ENCODE results near the gene SLC28A2. TPM values are rescaled to one million over a fixed set of nuclear protein-coding genes. Genes with fewer than 3 reads are reported as not detected.

The SLC28A2 gene, protein sequence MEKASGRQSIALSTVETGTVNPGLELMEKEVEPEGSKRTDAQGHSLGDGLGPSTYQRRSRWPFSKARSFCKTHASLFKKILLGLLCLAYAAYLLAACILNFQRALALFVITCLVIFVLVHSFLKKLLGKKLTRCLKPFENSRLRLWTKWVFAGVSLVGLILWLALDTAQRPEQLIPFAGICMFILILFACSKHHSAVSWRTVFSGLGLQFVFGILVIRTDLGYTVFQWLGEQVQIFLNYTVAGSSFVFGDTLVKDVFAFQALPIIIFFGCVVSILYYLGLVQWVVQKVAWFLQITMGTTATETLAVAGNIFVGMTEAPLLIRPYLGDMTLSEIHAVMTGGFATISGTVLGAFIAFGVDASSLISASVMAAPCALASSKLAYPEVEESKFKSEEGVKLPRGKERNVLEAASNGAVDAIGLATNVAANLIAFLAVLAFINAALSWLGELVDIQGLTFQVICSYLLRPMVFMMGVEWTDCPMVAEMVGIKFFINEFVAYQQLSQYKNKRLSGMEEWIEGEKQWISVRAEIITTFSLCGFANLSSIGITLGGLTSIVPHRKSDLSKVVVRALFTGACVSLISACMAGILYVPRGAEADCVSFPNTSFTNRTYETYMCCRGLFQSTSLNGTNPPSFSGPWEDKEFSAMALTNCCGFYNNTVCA
- total RNA-seq = not detected
- polyA plus RNA-seq (2013, experiment 1 of 2) = 0.04 TPM
- polyA plus RNA-seq (2013, experiment 2 of 2) = 0.05 TPM
- total RNA-seq = 0 to 0.20 (median 0) reads per million in 172 experiments

DNA sequence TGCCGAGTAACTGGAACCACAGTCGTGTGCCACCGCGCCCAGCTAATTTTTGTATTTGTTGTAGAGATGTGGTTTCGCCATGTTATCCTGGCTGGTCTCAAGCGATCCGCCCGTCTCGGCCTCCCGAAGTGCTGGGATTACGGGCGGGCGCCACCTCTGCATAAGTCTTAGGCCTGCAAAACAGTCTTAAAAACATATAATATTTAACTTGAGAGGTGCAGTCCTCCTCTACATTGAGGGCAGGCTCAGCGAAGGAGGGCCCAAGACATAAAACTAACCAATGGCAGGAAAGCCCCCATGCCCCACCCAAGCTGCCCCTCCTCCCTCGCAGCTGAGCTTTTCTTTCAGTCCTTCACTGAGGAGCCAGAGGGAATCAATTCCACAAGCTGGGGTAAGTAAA is at the start of gene SLC28A2:
Gene SLC28A2 (plus strand): TSS at position 347 of the 400 bp plus-strand sequence. CDS start 982 bp downstream, outside the sequence.
- no peak within 1 kb of the TSS for H3K4me3 Mint-ChIP-seq
- peaks cover 19% of the 10 kb centered on the region for H3K36me3 Mint-ChIP-seq (ENCODE audit: low read depth)
- POLR2A ChIA-PET = no interaction called here
- CTCF ChIA-PET = no interaction called here
- Histone ChIP-seq H3K27ac (ENCODE audit: low read depth in 1 of 2, low read length in 2 of 2) (no peak within 1 kb of the TSS), H3K4me1 (ENCODE audit: insufficient read depth, low read length) (no peaks in the 10 kb centered on the region), H3K4me3 (ENCODE audit: low read length) (no peak within 1 kb of the TSS), H3K36me3 (ENCODE audit: insufficient read depth, low read length) (no peaks in the 10 kb centered on the region), H3K9me3 (ENCODE audit: control insufficient read depth in 1 of 2, insufficient read depth in 1 of 2, low read length in 2 of 2) (peaks cover 0 to 20% of the 10 kb centered on the region in 2 experiments), H3K27me3 (ENCODE audit: control insufficient read depth in 1 of 2, insufficient read depth in 2 of 2, low read length in 2 of 2) (no peaks in the 10 kb centered on the region)
- intact Hi-C loops (cut with DNase I, micrococcal nuclease) = no loop called here
- TF ChIP-seq, protein P1, sequence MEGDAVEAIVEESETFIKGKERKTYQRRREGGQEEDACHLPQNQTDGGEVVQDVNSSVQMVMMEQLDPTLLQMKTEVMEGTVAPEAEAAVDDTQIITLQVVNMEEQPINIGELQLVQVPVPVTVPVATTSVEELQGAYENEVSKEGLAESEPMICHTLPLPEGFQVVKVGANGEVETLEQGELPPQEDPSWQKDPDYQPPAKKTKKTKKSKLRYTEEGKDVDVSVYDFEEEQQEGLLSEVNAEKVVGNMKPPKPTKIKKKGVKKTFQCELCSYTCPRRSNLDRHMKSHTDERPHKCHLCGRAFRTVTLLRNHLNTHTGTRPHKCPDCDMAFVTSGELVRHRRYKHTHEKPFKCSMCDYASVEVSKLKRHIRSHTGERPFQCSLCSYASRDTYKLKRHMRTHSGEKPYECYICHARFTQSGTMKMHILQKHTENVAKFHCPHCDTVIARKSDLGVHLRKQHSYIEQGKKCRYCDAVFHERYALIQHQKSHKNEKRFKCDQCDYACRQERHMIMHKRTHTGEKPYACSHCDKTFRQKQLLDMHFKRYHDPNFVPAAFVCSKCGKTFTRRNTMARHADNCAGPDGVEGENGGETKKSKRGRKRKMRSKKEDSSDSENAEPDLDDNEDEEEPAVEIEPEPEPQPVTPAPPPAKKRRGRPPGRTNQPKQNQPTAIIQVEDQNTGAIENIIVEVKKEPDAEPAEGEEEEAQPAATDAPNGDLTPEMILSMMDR (IDR thresholded peaks at IDR 0.05) = no peak
- no peak for DNase-seq
- H3K4me1 Mint-ChIP-seq (ENCODE audit: low read depth) = no peaks in the 10 kb centered on the region
- no peaks in the 10 kb centered on the region for H3K9me3 Mint-ChIP-seq
- no peak for ATAC-seq (ENCODE audit: poor library complexity)
- no peak within 1 kb of the TSS for H3K27ac Mint-ChIP-seq
- H3K27me3 Mint-ChIP-seq = no peaks in the 10 kb centered on the region

DNA sequence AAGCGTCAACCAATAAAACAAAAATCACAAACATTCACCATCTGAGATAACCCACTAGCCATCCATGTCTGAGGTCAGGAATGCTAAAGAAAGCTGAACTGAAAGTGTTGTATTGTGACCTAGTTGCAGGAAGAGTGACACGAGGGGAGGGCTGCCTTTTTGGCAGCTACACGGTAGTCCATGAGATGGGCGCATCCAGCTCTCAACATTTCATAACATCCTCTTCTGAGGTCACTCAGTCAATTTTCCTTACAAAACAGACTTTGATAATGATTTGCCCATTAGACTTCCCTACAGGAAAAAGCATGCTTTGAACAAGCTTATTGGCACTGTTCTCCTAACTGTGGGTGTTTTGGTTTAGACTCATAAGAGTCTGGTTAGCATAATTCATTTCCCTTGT is 48.9 kb upstream of the SLC28A2 start:
- TF ChIP-seq, protein P1 (IDR thresholded peaks at IDR 0.05) = no peak
- ChIA-PET CTCF (interaction anchor here (3.5 kb wide), 1 partner anchor 85 kb away, joined by 13 read pairs; no protein-coding TSS in a partner anchor), POLR2A (interaction anchor here (3.4 kb wide), 1 partner anchor 199 kb away, joined by 11 read pairs; a partner anchor contains a TSS)
- no peak overlapping the region for H3K27ac ChIP-seq (ENCODE audit: low read depth in 1 of 2, low read length in 2 of 2)
- H3K36me3 ChIP-seq (ENCODE audit: insufficient read depth, low read length) = no peaks in the 10 kb centered on the region
- H3K36me3 Mint-ChIP-seq (ENCODE audit: low read depth) = no peaks in the 10 kb centered on the region
- no peaks in the 10 kb centered on the region for H3K9me3 ChIP-seq (ENCODE audit: control insufficient read depth in 1 of 2, insufficient read depth in 1 of 2, low read length in 2 of 2)
- H3K4me1 ChIP-seq (ENCODE audit: insufficient read depth, low read length) = peaks cover 33% of the 10 kb centered on the region
- H3K27ac Mint-ChIP-seq = no peak overlapping the region
- ATAC-seq (ENCODE audit: poor library complexity) (no peak), DNase-seq (no peak)
- H3K4me3 ChIP-seq (ENCODE audit: low read length) = no peak overlapping the region
- no peaks in the 10 kb centered on the region for H3K27me3 ChIP-seq (ENCODE audit: control insufficient read depth in 1 of 2, insufficient read depth in 2 of 2, low read length in 2 of 2)
- H3K27me3 Mint-ChIP-seq = peaks cover 17% of the 10 kb centered on the region
- H3K9me3 Mint-ChIP-seq = peaks cover 2% of the 10 kb centered on the region
- no peaks in the 10 kb centered on the region for H3K4me1 Mint-ChIP-seq (ENCODE audit: low read depth)
- intact Hi-C loops (cut with DNase I, micrococcal nuclease) = loop anchor here in 1 of 2 experiments (5.0 kb wide), 1 partner anchor 81 kb away; no protein-coding TSS in a partner anchor
- H3K4me3 Mint-ChIP-seq = no peak overlapping the region

DNA sequence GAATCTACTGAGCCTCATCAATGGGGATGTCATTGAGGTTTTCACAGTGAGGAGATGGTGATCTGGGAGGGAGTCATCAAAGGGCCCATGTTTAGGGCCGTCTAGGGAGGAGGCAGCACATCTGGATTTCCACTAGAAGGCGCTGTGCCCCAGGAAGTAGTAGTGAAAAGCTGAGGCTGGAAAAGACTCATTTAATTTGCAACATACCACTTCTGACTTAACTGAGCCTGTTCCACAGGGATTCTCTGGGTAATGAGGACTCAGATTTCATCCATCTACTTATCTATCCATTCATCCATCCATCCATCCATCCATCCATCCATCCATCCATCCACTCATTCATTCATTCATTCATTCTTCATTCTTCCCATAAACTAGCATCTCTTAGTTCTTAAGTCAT is 46.8 kb upstream of the SLC28A2 start:
- Mint-ChIP-seq H3K27me3 (peaks cover 10% of the 10 kb centered on the region), H3K4me1 (ENCODE audit: low read depth) (no peaks in the 10 kb centered on the region), H3K9me3 (no peaks in the 10 kb centered on the region), H3K36me3 (ENCODE audit: low read depth) (no peaks in the 10 kb centered on the region), H3K27ac (peak overlapping the region; percentile 37), H3K4me3 (peak overlapping the region; percentile 23)
- no peak overlapping the region for H3K27ac ChIP-seq (ENCODE audit: low read depth in 1 of 2, low read length in 2 of 2)
- intact Hi-C loops (cut with DNase I, micrococcal nuclease) = loop anchor here in 1 of 2 experiments (1.0 kb wide), 1 partner anchor 194 kb away; no protein-coding TSS in a partner anchor
- peak; percentile 9 for ATAC-seq (ENCODE audit: poor library complexity)
- H3K27me3 ChIP-seq (ENCODE audit: control insufficient read depth in 1 of 2, insufficient read depth in 2 of 2, low read length in 2 of 2) = no peaks in the 10 kb centered on the region
- H3K4me3 ChIP-seq (ENCODE audit: low read length) = no peak overlapping the region
- H3K36me3 ChIP-seq (ENCODE audit: insufficient read depth, low read length) = no peaks in the 10 kb centered on the region
- no peaks in the 10 kb centered on the region for H3K9me3 ChIP-seq (ENCODE audit: control insufficient read depth in 1 of 2, insufficient read depth in 1 of 2, low read length in 2 of 2)
- POLR2A ChIA-PET = interaction anchor here (1.0 to 3.4 kb wide), 4 partner anchors 17 to 197 kb away, joined by 3 to 11 read pairs (median 4); partner anchors contain the start of gene SHF
- H3K4me1 ChIP-seq (ENCODE audit: insufficient read depth, low read length) = peaks cover 18% of the 10 kb centered on the region
- TF ChIP-seq, protein P1 (IDR thresholded peaks at IDR 0.05) = peak; percentile 48
- CTCF ChIA-PET = interaction anchor here (0.6 to 3.5 kb wide), 23 partner anchors 9 to 224 kb away, joined by 3 to 15 read pairs (median 3); a partner anchor contains a TSS
- peak in 12 of 14 experiments; percentile 26 to 82 (median 48) for DNase-seq
